HepG2 (cell line): Measurements from ENCODE around the gene GUCY2D. TPM values are rescaled to one million over a fixed set of nuclear protein-coding genes. Genes with fewer than 3 reads are reported as not detected.

Experiments
- DMAP1 ChIP-seq: IDR thresholded peaks from 2 replicates; pipeline ENCODE4 v1.6.1; 2016
- ERF ChIP-seq: IDR thresholded peaks from 2 replicates; pipeline ENCODE4 v1.6.1; 2018; ENCODE audit warnings: missing biosample characterization, missing genetic modification reagents
- ESRRA ChIP-seq: sonication (generic); formaldehyde crosslinking; IDR thresholded peaks from 2 replicates; pipeline ENCODE4 v1.5.1; 2020; ENCODE audit warnings: mild to moderate bottlenecking, low read depth, missing genetic modification reagents
- ETV5 ChIP-seq: IDR thresholded peaks from 2 replicates; pipeline ENCODE4 v1.6.1; 2018; ENCODE audit warnings: missing biosample characterization, missing genetic modification reagents, inconsistent platforms, borderline replicate concordance
- EZH2 ChIP-seq: conservative IDR thresholded peaks from 2 replicates; pipeline ENCODE4 v1.6.1; 2012; ENCODE audit warnings: mild to moderate bottlenecking, low read depth, low read length, moderate library complexity
- FOXA3 ChIP-seq: IDR thresholded peaks from 2 replicates; pipeline ENCODE4 v1.6.1; 2016; ENCODE audit warnings: missing genetic modification reagents, missing compliant biosample characterization
- FOXC1 ChIP-seq: sonication (generic); formaldehyde crosslinking; IDR thresholded peaks from 2 replicates; pipeline ENCODE4 v1.8.0; 2022; ENCODE audit warnings: mild to moderate bottlenecking, missing genetic modification reagents, borderline replicate concordance
- HDAC1 ChIP-seq: sonication (generic); formaldehyde crosslinking; IDR thresholded peaks from 2 replicates; pipeline ENCODE4 v1.5.1; 2020; ENCODE audit warnings: mild to moderate bottlenecking, missing genetic modification reagents
- HDAC2 ChIP-seq: sonication (generic); formaldehyde crosslinking; IDR thresholded peaks from 2 replicates; pipeline ENCODE4 v1.4.0; 2020; ENCODE audit warnings: missing genetic modification reagents
- LBX2 ChIP-seq: sonication (generic); formaldehyde crosslinking; IDR thresholded peaks from 2 replicates; pipeline ENCODE4 v1.5.0; 2020; ENCODE audit warnings: missing genetic modification reagents, mild to moderate bottlenecking, borderline replicate concordance
- MAFF ChIP-seq: IDR thresholded peaks from 2 replicates; pipeline ENCODE4 v1.6.1; 2011; ENCODE audit warnings: low read depth, low read length, improper control_type of control experiment
- MAFK ChIP-seq, 2 experiments: IDR thresholded peaks in 1 of 2; conservative IDR thresholded peaks in 1 of 2; 2 replicates each; pipeline ENCODE4 v1.6.1; 2011; ENCODE audit warnings: improper control_type of control experiment in 2 of 2, low read length in 2 of 2
- MED1 ChIP-seq: sonication (generic); formaldehyde crosslinking; IDR thresholded peaks from 2 replicates; pipeline ENCODE4 v1.4.0; 2020; ENCODE audit warnings: missing genetic modification reagents
- NFE2L2 ChIP-seq: fragments of 150-350 bp; IDR thresholded peaks from 2 replicates; pipeline ENCODE4 v1.6.1; 2014; ENCODE audit warnings: low read length
- RELA ChIP-seq: sonication (generic); formaldehyde crosslinking; IDR thresholded peaks from 2 replicates; pipeline ENCODE4 v1.4.0; 2020; ENCODE audit warnings: missing genetic modification reagents
- REST ChIP-seq, 2 experiments: IDR thresholded peaks; 2 replicates each; pipeline ENCODE4 v1.6.1; 2011 to 2012; ENCODE audit warnings: low read length in 2 of 2, borderline replicate concordance in 1 of 2, low read depth in 1 of 2, mild to moderate bottlenecking in 1 of 2, moderate library complexity in 1 of 2
- TOPORS ChIP-seq: sonication (generic); formaldehyde crosslinking; IDR thresholded peaks from 2 replicates; pipeline ENCODE4 v1.8.0; 2023; ENCODE audit warnings: mild to moderate bottlenecking, missing genetic modification reagents
- ZIK1 ChIP-seq: sonication (generic); formaldehyde crosslinking; IDR thresholded peaks from 2 replicates; pipeline ENCODE4 v1.5.0; 2020; ENCODE audit warnings: mild to moderate bottlenecking, low read depth, missing genetic modification reagents, borderline replicate concordance
- ZMAT3 ChIP-seq: sonication (generic); formaldehyde crosslinking; conservative IDR thresholded peaks from 2 replicates; pipeline ENCODE4 v1.7.0; 2021; ENCODE audit warnings: missing genetic modification reagents
- ZNF20 ChIP-seq: sonication (generic); formaldehyde crosslinking; IDR thresholded peaks from 2 replicates; pipeline ENCODE4 v1.4.0; 2020; ENCODE audit warnings: mild to moderate bottlenecking, moderate library complexity, missing genetic modification reagents
- ZNF335 ChIP-seq: sonication (generic); formaldehyde crosslinking; IDR thresholded peaks from 2 replicates; pipeline ENCODE4 v1.4.0; 2020; ENCODE audit warnings: missing genetic modification reagents
- ZNF367 ChIP-seq: sonication (generic); formaldehyde crosslinking; IDR thresholded peaks from 2 replicates; pipeline ENCODE4 v1.4.0; 2020; ENCODE audit warnings: missing genetic modification reagents, borderline replicate concordance
- ZNF597 ChIP-seq: sonication (generic); formaldehyde crosslinking; IDR thresholded peaks from 2 replicates; pipeline ENCODE4 v1.5.0; 2020; ENCODE audit warnings: missing genetic modification reagents
- ZNF644 ChIP-seq: IDR thresholded peaks from 2 replicates; pipeline ENCODE4 v1.6.1; 2016; ENCODE audit warnings: low read depth
- ZNF83 ChIP-seq: sonication (generic); formaldehyde crosslinking; IDR thresholded peaks from 2 replicates; pipeline ENCODE4 v1.4.0; 2020; ENCODE audit warnings: missing genetic modification reagents, mild to moderate bottlenecking, borderline replicate concordance
- ZNF879 ChIP-seq: sonication (generic); formaldehyde crosslinking; IDR thresholded peaks from 2 replicates; pipeline ENCODE4 v1.8.1; 2023; ENCODE audit warnings: missing genetic modification reagents
- ZSCAN12 ChIP-seq: sonication (generic); formaldehyde crosslinking; IDR thresholded peaks from 2 replicates; pipeline ENCODE4 v1.9.0; 2021; ENCODE audit warnings: mild to moderate bottlenecking, missing genetic modification reagents
- ZSCAN9 ChIP-seq: IDR thresholded peaks from 2 replicates; pipeline ENCODE4 v1.6.1; 2016; ENCODE audit warnings: borderline replicate concordance
- polyA plus RNA-seq, 8 experiments: library from polyadenylated mRNA; depleted of rRNA in 3 of 8; stranded (reverse) in 7 of 8; unstranded in 1 of 8; fragments of >200 nt; fragmentation: Illumina TruSeq in 4 of 8; extraction: Trizol in 4 of 8; gene quantifications; 2 replicates each; pipeline versions ENCODE4 v1.2.1 to v1.2.3, GENCODE V29; 2011 to 2016; ENCODE audit warnings: low read depth in 4 of 8, missing spikeins in 1 of 8, mixed read lengths in 1 of 8; ENCODE audit not compliant: insufficient read depth in 1 of 8
- total RNA-seq, 5 experiments: library from RNA; depleted of rRNA; stranded (reverse); fragments of >200 nt; fragmentation: Illumina TruSeq; extraction: Trizol; gene quantifications; 2 replicates each; pipeline ENCODE4 v1.2.3, GENCODE V29; 2016; ENCODE audit warnings: low read depth in 1 of 5

Gene GUCY2D
- total and polyA plus RNA-seq, 2 of the 13 experiments (the other 11 are each of a cell fraction or from before 2014, with no cell fraction given): not detected

GRCh38 chr17:8056232-8056975, 54.0 kb downstream of the GUCY2D start (continued):
- TF ChIP-seq ETV5 (peak; percentile 87), FOXC1 (CRISPR knock-in tag) (no peak), EZH2 (no peak), HDAC2 (CRISPR knock-in tag) (peak; percentile 94), ERF (CRISPR knock-in tag) (peak; percentile 48; the same call in 1 of the 2 replicates), TOPORS (CRISPR knock-in tag) (no peak; the same call in 1 of the 2 replicates), MED1 (CRISPR knock-in tag) (peak; percentile 79), ZSCAN9 (CRISPR knock-in tag) (peak; percentile 64; the same call in 1 of the 2 replicates), HDAC1 (CRISPR knock-in tag) (peak; percentile 78), ZMAT3 (CRISPR knock-in tag) (no peak), ZSCAN12 (CRISPR knock-in tag) (no peak), REST (IDR thresholded peaks at IDR 0.05; ENCODE audit: borderline replicate concordance in 1 of 2, low read depth in 1 of 2, low read length in 2 of 2) (peak in 1 of 2 experiments; percentile 86), ZNF335 (no peak), ZIK1 (CRISPR knock-in tag) (no peak), ESRRA (CRISPR knock-in tag) (no peak), MAFF (peak; percentile 30; the same call in 1 of the 2 replicates), LBX2 (peak; percentile 38; the same call in 1 of the 2 replicates), ZNF597 (CRISPR knock-in tag) (no peak), ZNF879 (CRISPR knock-in tag) (no peak; the same call in 1 of the 2 replicates), ZNF83 (CRISPR knock-in tag) (no peak), ZNF20 (CRISPR knock-in tag) (0 out of 2 replicates have a peak, but pooled peaks have one; percentile 30), ZNF644 (peak; percentile 43; the same call in 1 of the 2 replicates), DMAP1 (CRISPR knock-in tag) (peak; percentile 42), ZNF367 (no peak), NFE2L2 (no peak), RELA (CRISPR knock-in tag) (no peak), FOXA3 (CRISPR knock-in tag) (peak; percentile 95), MAFK (conservative IDR thresholded peaks at IDR 0.05 in 1 of 2, IDR thresholded peaks at IDR 0.05 in 1 of 2; ENCODE audit: low read length in 2 of 2) (peak in 1 of 2 experiments; percentile 0; a peak in 1 of 4 replicates)
